AG09319 (cell line): Measurements from ENCODE around the gene DUS4L.

ENCODE experiments used
- DNase-seq: peaks from one replicate; pipeline ENCODE4 v3.0.0-alpha.2; 2010; ENCODE audit warnings: low read depth; ENCODE audit errors: extremely low read depth
- CTCF ChIP-seq: IDR thresholded peaks from 2 replicates; pipeline ENCODE4 v1.5.1; 2011; ENCODE audit warnings: low read depth, mild to moderate bottlenecking, inconsistent platforms, low read length, moderate library complexity

The DUS4L gene

DNA sequence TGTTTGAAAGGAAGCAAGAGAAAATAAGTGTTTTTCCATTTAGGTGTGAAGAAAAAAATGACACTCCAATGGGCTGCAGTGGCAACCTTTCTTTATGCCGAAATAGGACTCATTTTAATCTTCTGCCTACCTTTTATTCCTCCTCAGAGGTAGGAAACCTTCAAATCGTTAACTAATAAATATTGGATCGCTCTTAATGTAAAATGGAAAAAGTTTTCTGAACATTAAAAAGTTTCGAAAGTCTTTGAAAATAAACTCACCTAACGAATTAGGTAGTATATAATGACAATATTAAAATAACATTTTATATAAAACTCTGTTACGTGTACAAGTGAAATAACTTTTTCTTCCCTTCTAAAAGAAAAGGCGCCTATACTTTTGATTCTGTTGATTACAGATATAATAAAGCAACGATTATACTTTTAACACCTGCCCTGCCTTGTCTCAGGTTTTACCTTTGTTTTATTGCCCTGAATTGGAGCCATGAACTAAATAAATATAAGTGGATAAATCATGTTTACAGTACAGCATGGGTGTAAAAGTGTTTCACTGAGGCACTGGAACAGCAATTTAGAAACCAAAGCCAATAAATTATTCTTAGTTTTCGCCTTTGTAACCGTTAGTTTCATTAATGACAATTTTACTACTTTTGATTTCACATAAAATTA, 17.1 kb downstream of the DUS4L start:
- TF ChIP-seq CTCF: no peak
- DNase-seq: no peak

DNA sequence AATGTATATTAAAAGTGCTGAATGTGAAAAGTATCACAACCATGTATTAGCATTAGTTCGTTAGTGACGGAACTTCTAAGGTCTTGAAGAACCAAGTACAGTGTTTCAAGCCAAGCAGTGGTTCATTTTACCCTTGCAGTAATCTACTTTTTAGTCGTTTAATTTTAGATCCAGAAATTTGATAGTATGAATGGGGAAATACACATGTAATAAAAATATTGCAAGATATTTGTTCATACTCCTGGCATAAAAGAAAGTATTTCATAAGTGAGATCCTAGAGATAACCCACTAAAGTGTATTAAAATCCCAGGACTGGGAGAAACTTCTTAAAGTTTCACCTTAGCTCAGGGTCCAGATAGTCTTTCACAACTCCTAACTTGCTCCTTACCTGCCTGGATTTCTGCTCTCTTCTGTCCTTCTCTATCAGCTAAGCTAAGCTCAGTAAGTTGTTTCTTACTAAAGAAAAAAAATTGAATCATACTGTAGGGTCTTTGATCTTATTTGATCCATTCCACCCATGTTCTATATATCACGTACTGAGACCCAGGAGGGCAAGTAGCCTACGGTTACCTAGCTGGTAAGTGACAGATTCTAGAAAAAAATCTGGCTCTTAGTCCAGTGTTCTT, 17.7 kb downstream of the DUS4L start:
- TF ChIP-seq CTCF: no peak
- DNase-seq: no peak

DNA sequence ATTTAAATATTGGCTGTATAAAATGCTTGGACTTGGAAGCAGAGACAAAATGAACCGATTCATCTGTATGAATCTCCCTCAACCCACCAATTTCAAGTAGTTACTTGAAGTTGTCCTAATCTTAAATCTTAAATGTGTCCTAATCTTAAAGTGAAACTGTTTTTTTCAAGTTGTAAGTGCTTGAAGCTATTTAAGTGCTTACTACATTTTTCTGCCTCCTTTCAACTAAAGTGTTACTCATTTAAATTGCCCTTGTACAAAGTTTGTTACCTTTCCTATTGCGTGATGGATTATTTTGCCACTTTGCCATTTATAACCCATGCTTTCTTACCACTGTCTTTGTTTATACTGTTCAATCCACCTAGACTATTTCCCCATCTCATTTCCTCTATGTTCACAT, 19.1 kb downstream of the DUS4L start:
- no peak for TF ChIP-seq CTCF
- no peak for DNase-seq

GRCh38 chr7:107584716-107585115, 20.9 kb downstream of the DUS4L start:
- TF ChIP-seq CTCF: no peak

GRCh38 chr7:107588529-107589130, 24.9 kb downstream of the DUS4L start:
- no peak for DNase-seq
- no peak for TF ChIP-seq CTCF

More at GRCh38 chr7:107584716-107585115, 20.9 kb downstream of the DUS4L start:
- DNase-seq: no peak

DNA sequence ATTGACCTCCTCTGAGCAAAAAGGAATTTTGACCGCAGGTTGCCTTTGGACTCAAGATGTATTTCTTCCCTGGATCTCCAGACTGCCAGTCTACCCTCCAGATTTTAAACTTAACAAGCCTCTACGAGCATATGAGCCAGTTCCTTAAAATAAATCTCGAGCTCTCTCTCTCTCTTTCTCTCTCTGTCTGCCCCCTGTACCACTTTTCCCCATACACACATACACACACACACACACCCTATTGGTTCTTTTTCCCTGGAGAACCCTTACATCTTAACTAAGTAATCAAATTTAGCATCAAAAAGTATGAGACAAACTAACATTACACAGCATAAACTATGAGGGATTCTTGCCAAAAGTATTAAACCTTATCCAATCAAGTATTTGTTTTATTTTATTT, 27.6 kb downstream of the DUS4L start:
- no peak for TF ChIP-seq CTCF
- DNase-seq: no peak

GRCh38 chr7:107592361-107593024, 28.7 kb downstream of the DUS4L start:
- TF ChIP-seq CTCF: no peak
- DNase-seq: no peak
